Liver (tissue), 9 donors: ENCODE results near the gene GAS2. TPM values are rescaled to one million over a fixed set of nuclear protein-coding genes. Genes with fewer than 3 reads are reported as not detected.
A peak's percentile ranks its signal among the peaks of the same experiment; 100 is the strongest.

ENCODE experiments used
- DNase-seq: peaks from one replicate; pipeline ENCODE4 v3.0.0-alpha.2; 2017; ENCODE audit warnings: low spot score
- H3K27ac ChIP-seq, 2 donors: one replicate each; pipeline ENCODE4 v1.7.0; 2013; ENCODE audit warnings: inconsistent platforms in 2 of 2, low read length in 2 of 2, control low read depth in 1 of 2, low read depth in 1 of 2, mild to moderate bottlenecking in 1 of 2
- H3K27me3 ChIP-seq, 4 donors: one replicate each; pipeline versions ENCODE4 v1.6.1 to v1.7.0; 2013; ENCODE audit warnings: low read length in 3 of 4, inconsistent platforms in 1 of 4, mild to moderate bottlenecking in 1 of 4, moderate library complexity in 1 of 4; ENCODE audit not compliant: control insufficient read depth in 4 of 4, insufficient read depth in 4 of 4
- H3K36me3 ChIP-seq, 4 donors: one replicate each; pipeline versions ENCODE4 v1.6.1 to v1.7.0; 2013; ENCODE audit warnings: low read length in 3 of 4, mild to moderate bottlenecking in 3 of 4, low read depth in 1 of 4, moderate library complexity in 1 of 4; ENCODE audit not compliant: control insufficient read depth in 4 of 4, insufficient read depth in 3 of 4
- H3K4me1 ChIP-seq, 4 donors: one replicate each; pipeline versions ENCODE4 v1.6.1 to v1.7.0; 2013; ENCODE audit warnings: low read length in 3 of 4, mild to moderate bottlenecking in 3 of 4, moderate library complexity in 1 of 4; ENCODE audit not compliant: control insufficient read depth in 4 of 4, insufficient read depth in 4 of 4
- H3K4me3 ChIP-seq, 3 donors: one replicate each; pipeline versions ENCODE4 v1.6.1 to v1.7.0; 2013; ENCODE audit warnings: low read length in 3 of 3, control low read depth in 1 of 3, low read depth in 1 of 3, mild to moderate bottlenecking in 1 of 3
- H3K9ac ChIP-seq, 2 donors: one replicate each; pipeline ENCODE4 v1.7.0; 2013; ENCODE audit warnings: low read length in 2 of 2, mild to moderate bottlenecking in 2 of 2, moderate library complexity in 2 of 2, control low read depth in 1 of 2, low read depth in 1 of 2
- H3K9me3 ChIP-seq, 4 donors: one replicate each; pipeline versions ENCODE4 v1.6.1 to v1.7.0; 2013; ENCODE audit warnings: low read length in 3 of 4; ENCODE audit not compliant: control insufficient read depth in 4 of 4
- ATF3 ChIP-seq: IDR thresholded peaks from 2 replicates; pipeline ENCODE4 v1.6.1; 2016; ENCODE audit warnings: antibody characterized with exemption
- CTCF ChIP-seq: fragments of 150-350 bp; IDR thresholded peaks from 2 replicates; pipeline ENCODE4 v1.5.1; 2017; ENCODE audit warnings: improper control_type of control experiment, low read depth, low read length; ENCODE audit not compliant: missing input control
- EGR1 ChIP-seq, 2 donors: IDR thresholded peaks; 2 replicates each; pipeline ENCODE4 v1.6.1; 2016 to 2018; ENCODE audit warnings: antibody characterized with exemption in 2 of 2, low read depth in 2 of 2
- FOXA1 ChIP-seq: IDR thresholded peaks from 2 replicates; pipeline ENCODE4 v1.6.1; 2016; ENCODE audit warnings: antibody characterized with exemption
- FOXA2 ChIP-seq: IDR thresholded peaks from 2 replicates; pipeline ENCODE4 v1.6.1; 2016; ENCODE audit warnings: antibody characterized with exemption
- GABPA ChIP-seq, 2 donors: IDR thresholded peaks in 1 of 2; conservative IDR thresholded peaks in 1 of 2; 2 replicates each; pipeline ENCODE4 v1.6.1; 2016; ENCODE audit warnings: antibody characterized with exemption in 2 of 2, mild to moderate bottlenecking in 1 of 2, moderate library complexity in 1 of 2
- HNF4A ChIP-seq, 2 donors: conservative IDR thresholded peaks; 2 replicates each; pipeline ENCODE4 v1.6.1; 2016; ENCODE audit warnings: antibody characterized with exemption in 2 of 2, mild to moderate bottlenecking in 2 of 2
- HNF4G ChIP-seq: IDR thresholded peaks from 2 replicates; pipeline ENCODE4 v1.6.1; 2016; ENCODE audit warnings: antibody characterized with exemption
- JUND ChIP-seq, 2 donors: IDR thresholded peaks; 2 replicates each; pipeline ENCODE4 v1.6.1; 2016; ENCODE audit warnings: antibody characterized with exemption in 2 of 2
- NR2F2 ChIP-seq: IDR thresholded peaks from 2 replicates; pipeline ENCODE4 v1.6.1; 2016; ENCODE audit warnings: antibody characterized with exemption
- RAD21 ChIP-seq, 2 donors: IDR thresholded peaks; 2 replicates each; pipeline ENCODE4 v1.6.1; 2016; ENCODE audit warnings: antibody characterized with exemption in 2 of 2, mild to moderate bottlenecking in 2 of 2
- REST ChIP-seq: IDR thresholded peaks from 2 replicates; pipeline ENCODE4 v1.6.1; 2016; ENCODE audit warnings: antibody characterized with exemption, mild to moderate bottlenecking
- RXRA ChIP-seq, 2 donors: IDR thresholded peaks; 2 replicates each; pipeline ENCODE4 v1.6.1; 2017 to 2018; ENCODE audit warnings: antibody characterized with exemption in 2 of 2, mild to moderate bottlenecking in 1 of 2
- SP1 ChIP-seq: IDR thresholded peaks from 2 replicates; pipeline ENCODE4 v1.6.1; 2018; ENCODE audit warnings: antibody characterized with exemption, mild to moderate bottlenecking
- TAF1 ChIP-seq: conservative IDR thresholded peaks from 2 replicates; pipeline ENCODE4 v1.6.1; 2016; ENCODE audit warnings: antibody characterized with exemption, mild to moderate bottlenecking
- YY1 ChIP-seq: IDR thresholded peaks from 2 replicates; pipeline ENCODE4 v1.6.1; 2016; ENCODE audit warnings: antibody characterized with exemption, mild to moderate bottlenecking
- ZBTB33 ChIP-seq: IDR thresholded peaks from 2 replicates; pipeline ENCODE4 v1.6.1; 2016; ENCODE audit warnings: antibody characterized with exemption
- WGBS: extraction: QIAGEN DNeasy Blood & Tissue Kit; methylation state at CpG from one replicate; pipeline ENCODE4 v1.1.7; 2013; 5-methylcytosine and 5-hydroxymethylcytosine counted together
- polyA plus RNA-seq, 2 donors: library from polyadenylated mRNA; stranded (reverse) in 1 of 2; unstranded in 1 of 2; fragments of 200-250 nt in 1 of 2; fragments of >200 nt in 1 of 2; fragmentation: Nextera tagmentation in 1 of 2; extraction: Ambion mirVana in 1 of 2; gene quantifications; one replicate each; pipeline versions ENCODE4 v1.2.1 to v1.2.3, GENCODE V29; 2013 to 2015
- total RNA-seq, 2 donors: library from RNA; depleted of rRNA; stranded (reverse); fragments of >200 nt; gene quantifications; one replicate each; pipeline ENCODE4 v1.2.3, GENCODE V29; 2014
- TF ChIP-seq, protein P1 (sequence below): IDR thresholded peaks from 2 replicates; pipeline ENCODE4 v1.6.1; 2016; ENCODE audit warnings: antibody characterized with exemption
- donor health status: healthy.
- donor health status: healthy.
- donor health status: healthy.
- donor health status: healthy.
- donor health status: healthy.

Gene GAS2
- total and polyA plus RNA-seq, 4 donors = 13.4 to 75.6 (median 42.3) TPM

DNA sequence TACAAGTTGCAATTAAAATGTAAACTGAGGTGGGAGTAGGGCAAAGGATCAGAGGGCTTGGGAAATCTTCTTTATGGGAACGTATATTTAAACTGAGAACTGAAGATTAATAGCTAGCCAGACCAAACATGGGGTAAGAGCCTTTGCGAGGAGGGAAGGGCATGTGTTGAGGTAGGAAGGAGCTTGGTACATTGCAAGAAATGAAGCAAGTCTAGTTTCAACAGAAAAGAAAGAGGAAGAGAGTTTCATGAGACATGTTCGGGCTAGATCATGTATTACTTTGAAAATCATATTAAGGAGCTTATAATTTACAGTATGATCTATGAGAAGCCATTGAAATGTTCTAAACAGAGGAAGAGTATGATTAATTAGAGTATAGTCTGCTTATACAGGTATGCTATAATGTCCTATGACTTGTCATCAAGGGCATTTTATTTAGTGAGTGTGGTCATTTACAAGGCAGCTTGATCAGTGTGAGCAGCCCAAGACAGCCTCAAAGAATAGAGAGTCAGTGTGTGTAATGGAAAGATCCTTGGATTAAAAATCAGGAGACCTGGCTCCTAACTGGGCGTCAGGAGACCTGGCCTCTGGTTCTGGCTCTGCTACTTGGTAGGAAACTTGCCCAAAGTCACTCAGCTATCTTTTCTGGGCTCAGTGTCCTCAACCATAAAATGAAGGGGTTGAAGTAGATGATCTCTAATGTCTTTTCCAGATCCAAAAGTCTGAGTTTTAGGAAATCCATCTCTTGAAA is 10.9 kb downstream of the GAS2 start:
- TF ChIP-seq TAF1 (peak; percentile 64), ZBTB33 (no peak), YY1 (peak; percentile 47), FOXA2 (no peak), HNF4A (conservative IDR thresholded peaks at IDR 0.05) (no peak)
- TF ChIP-seq, protein P1, sequence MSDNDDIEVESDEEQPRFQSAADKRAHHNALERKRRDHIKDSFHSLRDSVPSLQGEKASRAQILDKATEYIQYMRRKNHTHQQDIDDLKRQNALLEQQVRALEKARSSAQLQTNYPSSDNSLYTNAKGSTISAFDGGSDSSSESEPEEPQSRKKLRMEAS = no peak

DNA sequence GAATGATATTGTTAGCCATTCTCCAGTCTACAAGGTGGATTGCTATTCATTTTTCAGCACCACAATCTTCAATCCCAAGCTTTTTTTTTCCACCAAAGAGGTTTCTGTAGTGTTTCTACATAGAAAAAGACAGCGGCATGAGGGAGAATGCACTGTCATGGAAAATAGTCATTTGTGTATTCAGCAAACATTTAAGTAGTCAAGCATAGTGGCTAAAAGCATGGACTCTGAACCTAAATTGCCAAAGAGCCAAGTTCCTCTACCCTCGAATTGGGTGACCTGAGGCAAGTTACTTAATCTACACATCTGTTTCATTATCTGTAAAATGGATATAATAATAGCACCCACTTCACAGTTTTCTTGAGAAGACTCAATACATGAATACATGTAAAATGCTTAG is 14.2 kb downstream of the GAS2 start:
- H3K27ac ChIP-seq = peak overlapping the region; percentile 69 to 74
- H3K4me1 ChIP-seq = peaks cover 2 to 13% (median 4%) of the 10 kb centered on the region in 4 donors
- 26% methylated on average over 2 of the region's 2 CpGs for WGBS
- peak overlapping the region in 2 of 3 donors; percentile 6 to 35 for H3K4me3 ChIP-seq
- H3K9ac ChIP-seq = peak overlapping the region; percentile 17 to 75
- no peak for DNase-seq
- no peaks in the 10 kb centered on the region for H3K9me3 ChIP-seq
- H3K36me3 ChIP-seq = no peaks in the 10 kb centered on the region
- H3K27me3 ChIP-seq = no peaks in the 10 kb centered on the region
- TF ChIP-seq, protein P1 = peak; percentile 69
- TF ChIP-seq JUND (IDR thresholded peaks at IDR 0.05) = peak; percentile 72 to 85
- peak; percentile 25 for TF ChIP-seq FOXA1
- no peak for TF ChIP-seq CTCF
- peak; percentile 93 for TF ChIP-seq SP1
- TF ChIP-seq NR2F2 = peak; percentile 42
- peak; percentile 24 to 46 for TF ChIP-seq RAD21 (IDR thresholded peaks at IDR 0.05)
- peak; percentile 90 for TF ChIP-seq YY1
- peak; percentile 55 for TF ChIP-seq ATF3
- TF ChIP-seq FOXA2 = peak; percentile 59
- peak; percentile 73 for TF ChIP-seq ZBTB33
- TF ChIP-seq GABPA (IDR thresholded peaks at IDR 0.05 in 1 of 2, conservative IDR thresholded peaks at IDR 0.05 in 1 of 2) = no peak
- TF ChIP-seq HNF4G = peak; percentile 91
- TF ChIP-seq HNF4A (conservative IDR thresholded peaks at IDR 0.05) = peak; percentile 96 to 98
- TF ChIP-seq TAF1 = peak; percentile 92
- peak; percentile 88 for TF ChIP-seq RXRA (IDR thresholded peaks at IDR 0.05)
- peak; percentile 92 for TF ChIP-seq REST
- peak; percentile 72 to 96 for TF ChIP-seq EGR1 (IDR thresholded peaks at IDR 0.05; ENCODE audit: low read depth in 2 of 2)

More for the DNA sequence above, 10.9 kb downstream of the GAS2 start:
- peak overlapping the region; percentile 75 to 84 for H3K9ac ChIP-seq
- peak overlapping the region; percentile 25 to 48 (median 45) for H3K4me3 ChIP-seq
- DNase-seq = no peak
- peaks cover 0 to 24% (median 8%) of the 10 kb centered on the region in 4 donors for H3K4me1 ChIP-seq
- peak overlapping the region; percentile 92 to 95 for H3K27ac ChIP-seq
- 31% methylated on average over 4 of the region's 4 CpGs for WGBS
- H3K36me3 ChIP-seq = no peaks in the 10 kb centered on the region
- H3K27me3 ChIP-seq = no peaks in the 10 kb centered on the region
- no peaks in the 10 kb centered on the region for H3K9me3 ChIP-seq
